ENCODE measurements around the gene SLC6A6. TPM values are rescaled to one million over a fixed set of nuclear protein-coding genes. Genes with fewer than 3 reads are reported as not detected.
A peak's percentile ranks its signal among the peaks of the same experiment; 100 is the strongest.

SLC6A6 gene
- total RNA-seq, 2 donors from 2014 or later = 51.8 to 68.6 TPM

GRCh38 chr3:14397046-14397445 lies 5.4 kb upstream of the SLC6A6 start:
- H3K36me3 Mint-ChIP-seq (ENCODE audit: low read depth) = no peaks in the 10 kb centered on the region
- H3K27me3 Mint-ChIP-seq = no peaks in the 10 kb centered on the region
- no peaks in the 10 kb centered on the region for H3K9me3 ChIP-seq (ENCODE audit: control insufficient read depth, low read length, poor library complexity, severe bottlenecking)
- DNase-seq (no peak), ATAC-seq (no peak)
- H3K27ac Mint-ChIP-seq = peak overlapping the region; percentile 34
- H3K4me3 Mint-ChIP-seq = no peak overlapping the region
- H3K4me1 Mint-ChIP-seq = peaks cover 26% of the 10 kb centered on the region

- H3K4me1 Mint-ChIP-seq = peaks cover 26% of the 10 kb centered on the region
- ATAC-seq = no peak
- no peaks in the 10 kb centered on the region for H3K9me3 ChIP-seq (ENCODE audit: control insufficient read depth, low read length, poor library complexity, severe bottlenecking)
- peak overlapping the region; percentile 34 for H3K27ac Mint-ChIP-seq
- no peaks in the 10 kb centered on the region for H3K36me3 Mint-ChIP-seq (ENCODE audit: low read depth)
- DNase-seq = no peak
- no peaks in the 10 kb centered on the region for H3K27me3 Mint-ChIP-seq
- no peak overlapping the region for H3K4me3 Mint-ChIP-seq
Measured at GRCh38 chr3:14397531-14397930, 4.9 kb upstream of the SLC6A6 start.

- H3K4me3 Mint-ChIP-seq = no peak overlapping the region
- H3K9me3 ChIP-seq (ENCODE audit: control insufficient read depth, low read length, poor library complexity, severe bottlenecking) = no peaks in the 10 kb centered on the region
- DNase-seq (no peak), ATAC-seq (no peak)
- H3K36me3 Mint-ChIP-seq (ENCODE audit: low read depth) = peaks cover 2% of the 10 kb centered on the region
- peak overlapping the region; percentile 34 for H3K27ac Mint-ChIP-seq
- H3K27me3 Mint-ChIP-seq = no peaks in the 10 kb centered on the region
- H3K4me1 Mint-ChIP-seq = peaks cover 29% of the 10 kb centered on the region
Measured at GRCh38 chr3:14397940-14398796, 4.2 kb upstream of the SLC6A6 start.

GRCh38 chr3:14398797-14399106 lies 3.7 kb upstream of the SLC6A6 start:
- H3K9me3 ChIP-seq (ENCODE audit: control insufficient read depth, low read length, poor library complexity, severe bottlenecking) = no peaks in the 10 kb centered on the region
- no peaks in the 10 kb centered on the region for H3K27me3 Mint-ChIP-seq
- H3K4me3 Mint-ChIP-seq = no peak overlapping the region
- ATAC-seq (no peak), DNase-seq (no peak)
- peaks cover 31% of the 10 kb centered on the region for H3K4me1 Mint-ChIP-seq
- peaks cover 4% of the 10 kb centered on the region for H3K36me3 Mint-ChIP-seq (ENCODE audit: low read depth)
- no peak overlapping the region for H3K27ac Mint-ChIP-seq

GRCh38 chr3:14401692-14402303 lies 608 bp upstream of the SLC6A6 start:
- Mint-ChIP-seq H3K4me3 (peak overlapping the region; percentile 99), H3K27me3 (no peaks in the 10 kb centered on the region), H3K36me3 (ENCODE audit: low read depth) (peaks cover 4% of the 10 kb centered on the region), H3K27ac (peak overlapping the region; percentile 97), H3K4me1 (peaks cover 53% of the 10 kb centered on the region)
- H3K9me3 ChIP-seq (ENCODE audit: control insufficient read depth, low read length, poor library complexity, severe bottlenecking) = no peaks in the 10 kb centered on the region
- ATAC-seq (no peak), DNase-seq (no peak)

- no peaks in the 10 kb centered on the region for H3K27me3 Mint-ChIP-seq
- peak overlapping the region; percentile 99 for H3K4me3 Mint-ChIP-seq
- H3K9me3 ChIP-seq (ENCODE audit: control insufficient read depth, low read length, poor library complexity, severe bottlenecking) = no peaks in the 10 kb centered on the region
- no peak for ATAC-seq
- H3K27ac Mint-ChIP-seq = peak overlapping the region; percentile 97
- peaks cover 48% of the 10 kb centered on the region for H3K4me1 Mint-ChIP-seq
- DNase-seq = no peak
- H3K36me3 Mint-ChIP-seq (ENCODE audit: low read depth) = peaks cover 4% of the 10 kb centered on the region
Measured at GRCh38 chr3:14403619-14404155, 1.3 kb downstream of the SLC6A6 start.

GRCh38 chr3:14404186-14404585 lies 1.8 kb downstream of the SLC6A6 start:
- Mint-ChIP-seq H3K27me3 (no peaks in the 10 kb centered on the region), H3K4me3 (peak overlapping the region; percentile 99), H3K27ac (peak overlapping the region; percentile 97), H3K4me1 (peaks cover 48% of the 10 kb centered on the region), H3K36me3 (ENCODE audit: low read depth) (peaks cover 4% of the 10 kb centered on the region)
- ATAC-seq (no peak), DNase-seq (no peak)
- no peaks in the 10 kb centered on the region for H3K9me3 ChIP-seq (ENCODE audit: control insufficient read depth, low read length, poor library complexity, severe bottlenecking)

- H3K4me3 Mint-ChIP-seq = peak overlapping the region; percentile 99
- H3K9me3 ChIP-seq (ENCODE audit: control insufficient read depth, low read length, poor library complexity, severe bottlenecking) = no peaks in the 10 kb centered on the region
- H3K36me3 Mint-ChIP-seq (ENCODE audit: low read depth) = peaks cover 4% of the 10 kb centered on the region
- H3K4me1 Mint-ChIP-seq = peaks cover 48% of the 10 kb centered on the region
- no peaks in the 10 kb centered on the region for H3K27me3 Mint-ChIP-seq
- DNase-seq = no peak
- H3K27ac Mint-ChIP-seq = peak overlapping the region; percentile 97
- ATAC-seq = no peak
Measured at GRCh38 chr3:14404631-14405359, 2.4 kb downstream of the SLC6A6 start.

GRCh38 chr3:14405360-14406238 lies 3.2 kb downstream of the SLC6A6 start:
- DNase-seq (no peak), ATAC-seq (no peak)
- Mint-ChIP-seq H3K4me1 (peaks cover 49% of the 10 kb centered on the region), H3K27ac (peak overlapping the region; percentile 82), H3K27me3 (no peaks in the 10 kb centered on the region), H3K36me3 (ENCODE audit: low read depth) (peaks cover 4% of the 10 kb centered on the region), H3K4me3 (peak overlapping the region; percentile 69)
- H3K9me3 ChIP-seq (ENCODE audit: control insufficient read depth, low read length, poor library complexity, severe bottlenecking) = no peaks in the 10 kb centered on the region

- no peaks in the 10 kb centered on the region for H3K9me3 ChIP-seq (ENCODE audit: control insufficient read depth, low read length, poor library complexity, severe bottlenecking)
- H3K27me3 Mint-ChIP-seq = no peaks in the 10 kb centered on the region
- peaks cover 8% of the 10 kb centered on the region for H3K36me3 Mint-ChIP-seq (ENCODE audit: low read depth)
- DNase-seq (no peak), ATAC-seq (no peak)
- H3K27ac Mint-ChIP-seq = peak overlapping the region; percentile 82
- no peak overlapping the region for H3K4me3 Mint-ChIP-seq
- H3K4me1 Mint-ChIP-seq = peaks cover 49% of the 10 kb centered on the region
Measured at GRCh38 chr3:14406336-14406735, 3.9 kb downstream of the SLC6A6 start.

GRCh38 chr3:14406766-14407165 lies 4.4 kb downstream of the SLC6A6 start:
- Mint-ChIP-seq H3K27ac (peak overlapping the region; percentile 82), H3K27me3 (no peaks in the 10 kb centered on the region), H3K4me1 (peaks cover 50% of the 10 kb centered on the region), H3K4me3 (no peak overlapping the region), H3K36me3 (ENCODE audit: low read depth) (peaks cover 9% of the 10 kb centered on the region)
- no peak for DNase-seq
- H3K9me3 ChIP-seq (ENCODE audit: control insufficient read depth, low read length, poor library complexity, severe bottlenecking) = no peaks in the 10 kb centered on the region
- ATAC-seq = no peak

GRCh38 chr3:14407203-14407602 lies 4.8 kb downstream of the SLC6A6 start:
- Mint-ChIP-seq H3K27ac (peak overlapping the region; percentile 82), H3K27me3 (no peaks in the 10 kb centered on the region), H3K4me1 (peaks cover 47% of the 10 kb centered on the region), H3K36me3 (ENCODE audit: low read depth) (peaks cover 9% of the 10 kb centered on the region), H3K4me3 (no peak overlapping the region)
- no peak for DNase-seq
- no peak for ATAC-seq
- H3K9me3 ChIP-seq (ENCODE audit: control insufficient read depth, low read length, poor library complexity, severe bottlenecking) = no peaks in the 10 kb centered on the region
